ENCODE data around the gene CEP192. TPM values are rescaled to one million over a fixed set of nuclear protein-coding genes. Genes with fewer than 3 reads are reported as not detected.

The CEP192 gene
- polyA plus RNA-seq, 3 donors, result 3.0 to 29.6 (median 3.7) TPM

GRCh38 chr18:13147130-13147529 lies 156.0 kb downstream of the CEP192 start:
- Histone ChIP-seq H3K27ac (ENCODE audit: low read depth in 1 of 2, low read length in 2 of 2) (no peak overlapping the region), H3K9me3 (replicated peaks in 1 of 2; ENCODE audit: control insufficient read depth in 1 of 2, insufficient read depth in 1 of 2, low read length in 2 of 2) (peaks cover 21 to 25% of the 10 kb centered on the region in 2 donors), H4K20me1 (ENCODE audit: insufficient read depth, low read length) (no peaks in the 10 kb centered on the region), H3K4me3 (replicated peaks in 1 of 3; ENCODE audit: low read depth in 2 of 3, low read length in 3 of 3) (no peak overlapping the region), H3K36me3 (replicated peaks in 1 of 2; ENCODE audit: control insufficient read depth in 1 of 2, insufficient read depth in 2 of 2, low read length in 2 of 2) (no peaks in the 10 kb centered on the region), H3K79me2 (ENCODE audit: insufficient read depth, low read length) (no peaks in the 10 kb centered on the region), H3K9ac (ENCODE audit: insufficient read depth, low read length, poor library complexity, severe bottlenecking) (no peak overlapping the region), H3K4me2 (replicated peaks; ENCODE audit: extremely low read depth, low read length, poor library complexity, severe bottlenecking) (peak overlapping the region; percentile 26), H2AFZ (ENCODE audit: insufficient read depth, low read depth, low read length, poor library complexity, severe bottlenecking) (peak overlapping the region; percentile 24), H3K4me1 (ENCODE audit: control insufficient read depth in 1 of 2, insufficient read depth in 2 of 2, low read length in 2 of 2) (no peaks in the 10 kb centered on the region), H3K27me3 (ENCODE audit: control insufficient read depth in 2 of 2, insufficient read depth in 2 of 2, low read length in 2 of 2) (no peaks in the 10 kb centered on the region)
- intact Hi-C loops (cut with micrococcal nuclease), result loop anchor here in 1 of 2 donors (10.0 kb wide), 1 partner anchor 152 kb away; the partner anchor contains the start of gene CEP192
- Mint-ChIP-seq H3K4me3 (peak overlapping the region in 1 of 2 donors; percentile 71), H3K4me1 (peaks cover 9% of the 10 kb centered on the region), H3K36me3 (peaks cover 0 to 3% of the 10 kb centered on the region in 2 donors), H3K27ac (peak overlapping the region in 4 of 7 donors; percentile 2 to 22 (median 18)), H3K9me3 (peaks cover 18 to 28% (median 22%) of the 10 kb centered on the region in 7 donors), H3K27me3 (ENCODE audit: low read depth in 3 of 3) (peaks cover 0 to 3% (median 1%) of the 10 kb centered on the region in 3 donors)
- 8% methylated on average over 3 of the region's 6 CpGs for WGBS (ENCODE audit: insufficient coverage)
- TF ChIP-seq CTCF (IDR thresholded peaks at IDR 0.05), result no peak
- DNase-seq, result peak; percentile 22 to 38 (median 28)

GRCh38 chr18:13151656-13152055 lies 160.5 kb downstream of the CEP192 start:
- Mint-ChIP-seq H3K4me3 (no peak overlapping the region), H3K4me1 (peaks cover 9% of the 10 kb centered on the region), H3K27ac (no peak overlapping the region), H3K36me3 (no peaks in the 10 kb centered on the region), H3K27me3 (ENCODE audit: low read depth in 3 of 3) (peaks cover 0 to under 1% (median 0%) of the 10 kb centered on the region in 3 donors), H3K9me3 (peaks cover 11 to 25% (median 20%) of the 10 kb centered on the region in 7 donors)
- no peaks in the 10 kb centered on the region for H4K20me1 ChIP-seq (ENCODE audit: insufficient read depth, low read length)
- no peak overlapping the region for H3K9ac ChIP-seq (ENCODE audit: insufficient read depth, low read length, poor library complexity, severe bottlenecking)
- no peaks in the 10 kb centered on the region for H3K27me3 ChIP-seq (ENCODE audit: control insufficient read depth in 2 of 2, insufficient read depth in 2 of 2, low read length in 2 of 2)
- intact Hi-C loops (cut with micrococcal nuclease), result no loop called here
- H3K9me3 ChIP-seq (replicated peaks in 1 of 2; ENCODE audit: control insufficient read depth in 1 of 2, insufficient read depth in 1 of 2, low read length in 2 of 2), result peaks cover 0 to 11% of the 10 kb centered on the region in 2 donors
- no peaks in the 10 kb centered on the region for H3K4me1 ChIP-seq (ENCODE audit: control insufficient read depth in 1 of 2, insufficient read depth in 2 of 2, low read length in 2 of 2)
- 100% methylated on average over 5 of the region's 5 CpGs for WGBS (ENCODE audit: insufficient coverage)
- no peak for TF ChIP-seq CTCF (IDR thresholded peaks at IDR 0.05)
- H3K27ac ChIP-seq (ENCODE audit: low read depth in 1 of 2, low read length in 2 of 2), result no peak overlapping the region
- no peak overlapping the region for H2AFZ ChIP-seq (ENCODE audit: insufficient read depth, low read depth, low read length, poor library complexity, severe bottlenecking)
- no peak for DNase-seq
- no peak overlapping the region for H3K4me2 ChIP-seq (replicated peaks; ENCODE audit: extremely low read depth, low read length, poor library complexity, severe bottlenecking)
- H3K79me2 ChIP-seq (ENCODE audit: insufficient read depth, low read length), result no peaks in the 10 kb centered on the region
- H3K36me3 ChIP-seq (replicated peaks in 1 of 2; ENCODE audit: control insufficient read depth in 1 of 2, insufficient read depth in 2 of 2, low read length in 2 of 2), result no peaks in the 10 kb centered on the region
- H3K4me3 ChIP-seq (replicated peaks in 1 of 3; ENCODE audit: low read depth in 2 of 3, low read length in 3 of 3), result no peak overlapping the region
